Measurements from ENCODE around the gene CACNA1E.
A peak's percentile ranks its signal among the peaks of the same experiment; 100 is the strongest.

Gene CACNA1E

DNA sequence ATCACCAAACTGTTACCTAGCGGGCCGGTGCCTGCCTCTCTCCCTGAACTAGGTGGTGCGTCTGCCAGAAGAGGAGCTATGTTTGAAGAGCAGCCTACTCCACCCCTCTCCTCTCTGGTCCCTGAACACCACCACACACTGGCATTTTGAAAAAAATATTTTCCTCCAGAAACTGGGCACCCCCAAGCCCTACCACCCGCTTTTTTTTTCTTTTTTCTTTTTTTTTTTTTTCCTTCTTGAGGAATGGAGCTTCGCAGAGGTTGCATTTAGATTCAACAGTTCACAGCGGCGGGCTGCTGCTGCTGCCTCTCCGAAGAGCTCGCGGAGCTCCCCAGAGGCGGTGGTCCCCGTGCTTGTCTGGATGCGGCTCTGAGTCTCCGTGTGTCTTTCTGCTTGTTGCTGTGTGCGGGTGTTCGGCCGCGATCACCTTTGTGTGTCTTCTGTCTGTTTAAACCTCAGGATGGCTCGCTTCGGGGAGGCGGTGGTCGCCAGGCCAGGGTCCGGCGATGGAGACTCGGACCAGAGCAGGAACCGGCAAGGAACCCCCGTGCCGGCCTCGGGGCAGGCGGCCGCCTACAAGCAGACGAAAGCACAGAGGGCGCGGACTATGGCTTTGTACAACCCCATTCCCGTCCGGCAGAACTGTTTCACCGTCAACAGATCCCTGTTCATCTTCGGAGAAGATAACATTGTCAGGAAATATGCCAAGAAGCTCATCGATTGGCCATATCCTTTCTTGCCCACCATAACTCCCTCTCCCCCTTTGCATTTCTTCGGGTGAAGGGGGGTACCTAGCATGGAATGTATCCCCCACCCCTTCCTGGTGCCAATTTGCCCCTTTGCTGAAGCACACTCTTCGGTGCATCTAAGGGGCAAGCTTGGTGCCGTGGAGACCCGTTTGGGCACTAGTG, at the start of gene CACNA1E:
CACNA1E (plus strand) TSS at position 233 of the 911 bp plus-strand sequence; CDS start at position 461, 228 bp downstream.
- peak; percentile 30 for DNase-seq
- H3K4me1 Mint-ChIP-seq = peaks cover 40% of the 10 kb centered on the region
- H3K27me3 Mint-ChIP-seq (ENCODE audit: low read depth, poor library complexity) = peaks cover 86% of the 10 kb centered on the region
- TF ChIP-seq, protein P1, sequence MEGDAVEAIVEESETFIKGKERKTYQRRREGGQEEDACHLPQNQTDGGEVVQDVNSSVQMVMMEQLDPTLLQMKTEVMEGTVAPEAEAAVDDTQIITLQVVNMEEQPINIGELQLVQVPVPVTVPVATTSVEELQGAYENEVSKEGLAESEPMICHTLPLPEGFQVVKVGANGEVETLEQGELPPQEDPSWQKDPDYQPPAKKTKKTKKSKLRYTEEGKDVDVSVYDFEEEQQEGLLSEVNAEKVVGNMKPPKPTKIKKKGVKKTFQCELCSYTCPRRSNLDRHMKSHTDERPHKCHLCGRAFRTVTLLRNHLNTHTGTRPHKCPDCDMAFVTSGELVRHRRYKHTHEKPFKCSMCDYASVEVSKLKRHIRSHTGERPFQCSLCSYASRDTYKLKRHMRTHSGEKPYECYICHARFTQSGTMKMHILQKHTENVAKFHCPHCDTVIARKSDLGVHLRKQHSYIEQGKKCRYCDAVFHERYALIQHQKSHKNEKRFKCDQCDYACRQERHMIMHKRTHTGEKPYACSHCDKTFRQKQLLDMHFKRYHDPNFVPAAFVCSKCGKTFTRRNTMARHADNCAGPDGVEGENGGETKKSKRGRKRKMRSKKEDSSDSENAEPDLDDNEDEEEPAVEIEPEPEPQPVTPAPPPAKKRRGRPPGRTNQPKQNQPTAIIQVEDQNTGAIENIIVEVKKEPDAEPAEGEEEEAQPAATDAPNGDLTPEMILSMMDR (IDR thresholded peaks at IDR 0.05) = no peak
- H3K36me3 Mint-ChIP-seq (ENCODE audit: low read depth) = no peaks in the 10 kb centered on the region
- no peaks in the 10 kb centered on the region for H3K9me3 Mint-ChIP-seq
- H3K27ac Mint-ChIP-seq = no peak within 1 kb of the TSS
- H3K4me3 Mint-ChIP-seq = peak within 1 kb of the TSS; percentile 82

DNA sequence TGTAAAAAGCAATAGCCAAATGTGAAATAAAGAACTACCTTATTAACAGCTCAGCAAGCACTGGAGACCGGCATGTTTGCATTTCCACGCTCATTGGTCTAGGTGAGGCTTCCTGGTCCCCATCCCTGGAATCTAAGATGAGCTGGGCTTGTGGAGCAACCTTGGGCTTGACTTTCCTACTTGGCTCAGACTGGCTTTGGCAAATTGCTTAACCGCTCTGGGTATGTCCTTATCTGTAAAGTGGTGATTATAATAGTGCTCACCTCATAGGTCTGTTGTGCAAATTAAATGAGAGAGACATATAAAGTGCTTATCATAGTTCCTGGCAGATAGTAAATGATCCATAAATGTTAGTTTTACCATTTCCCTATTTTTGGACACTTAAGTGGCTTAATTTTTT, 49.4 kb upstream of the CACNA1E start:
- Mint-ChIP-seq H3K27me3 (ENCODE audit: low read depth, poor library complexity) (peaks cover 17% of the 10 kb centered on the region), H3K36me3 (ENCODE audit: low read depth) (no peaks in the 10 kb centered on the region), H3K27ac (no peak overlapping the region), H3K9me3 (no peaks in the 10 kb centered on the region), H3K4me1 (no peaks in the 10 kb centered on the region), H3K4me3 (no peak overlapping the region)
- no peak for DNase-seq
- TF ChIP-seq, protein P1 (IDR thresholded peaks at IDR 0.05) = no peak

DNA sequence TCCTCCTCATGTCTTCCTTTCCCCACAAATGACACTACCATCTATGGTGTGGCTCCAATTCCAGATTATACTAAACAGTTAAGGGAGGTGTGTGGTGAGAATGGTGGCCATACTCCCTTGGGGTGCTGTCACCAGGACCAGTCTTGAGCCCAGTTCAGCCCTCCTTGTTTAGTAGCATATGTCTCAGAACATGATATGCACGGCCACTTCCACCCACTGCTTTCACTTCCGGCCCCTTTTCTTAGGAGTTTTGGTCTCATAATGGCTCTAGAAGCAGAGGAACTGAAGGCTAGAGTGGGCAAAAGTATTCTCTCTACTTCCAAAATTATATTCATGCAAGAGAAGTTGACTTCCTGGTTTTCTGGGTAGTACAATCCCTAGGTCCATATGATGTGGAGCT, 45.3 kb upstream of the CACNA1E start:
- H3K27ac Mint-ChIP-seq = no peak overlapping the region
- TF ChIP-seq, protein P1 (IDR thresholded peaks at IDR 0.05) = no peak
- no peak overlapping the region for H3K4me3 Mint-ChIP-seq
- DNase-seq = no peak
- H3K9me3 Mint-ChIP-seq = no peaks in the 10 kb centered on the region
- H3K4me1 Mint-ChIP-seq = no peaks in the 10 kb centered on the region
- H3K27me3 Mint-ChIP-seq (ENCODE audit: low read depth, poor library complexity) = peaks cover 23% of the 10 kb centered on the region
- no peaks in the 10 kb centered on the region for H3K36me3 Mint-ChIP-seq (ENCODE audit: low read depth)

DNA sequence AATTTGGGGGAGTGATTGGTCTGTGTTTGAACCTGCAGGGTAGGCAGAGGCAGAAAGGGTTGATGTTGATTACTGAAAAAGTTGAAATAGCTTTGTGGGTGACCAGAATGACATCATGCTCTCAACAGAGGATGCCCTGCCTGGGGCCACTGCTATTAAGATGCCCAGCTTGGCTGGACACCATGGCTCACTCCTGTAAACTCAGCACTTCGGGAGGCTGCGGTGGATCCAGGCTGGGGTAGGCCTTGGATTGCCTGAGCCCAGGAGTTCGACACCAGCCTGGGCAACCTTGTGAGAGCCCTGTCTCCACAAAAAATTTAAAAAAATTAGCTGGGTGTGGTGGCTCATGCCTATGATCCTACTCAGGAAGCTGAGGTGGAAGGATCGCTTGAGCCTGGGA, 42.8 kb upstream of the CACNA1E start:
- Mint-ChIP-seq H3K4me3 (no peak overlapping the region), H3K9me3 (no peaks in the 10 kb centered on the region), H3K27ac (no peak overlapping the region), H3K36me3 (ENCODE audit: low read depth) (no peaks in the 10 kb centered on the region), H3K27me3 (ENCODE audit: low read depth, poor library complexity) (peaks cover 28% of the 10 kb centered on the region), H3K4me1 (no peaks in the 10 kb centered on the region)
- TF ChIP-seq, protein P1 (IDR thresholded peaks at IDR 0.05) = no peak
- no peak for DNase-seq

DNA sequence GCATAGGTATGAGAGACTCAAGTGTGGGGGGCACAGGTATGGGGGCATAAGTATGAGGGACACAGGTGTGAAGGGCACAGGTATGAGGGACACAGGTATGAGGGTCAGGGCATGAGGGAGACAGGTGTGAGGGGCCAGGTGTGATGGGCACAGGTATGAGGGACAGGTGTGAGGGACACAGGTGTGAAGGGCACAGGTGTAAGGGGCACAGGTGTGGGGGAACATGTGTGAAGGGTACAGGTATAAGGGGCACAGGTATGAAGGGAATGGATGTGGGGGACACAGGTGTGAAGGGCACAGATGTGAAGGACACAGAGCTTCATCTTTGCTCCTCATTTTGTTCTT, 41.2 kb upstream of the CACNA1E start:
- DNase-seq = no peak
- H3K27me3 Mint-ChIP-seq (ENCODE audit: low read depth, poor library complexity) = peaks cover 24% of the 10 kb centered on the region
- no peak overlapping the region for H3K4me3 Mint-ChIP-seq
- no peaks in the 10 kb centered on the region for H3K36me3 Mint-ChIP-seq (ENCODE audit: low read depth)
- no peaks in the 10 kb centered on the region for H3K4me1 Mint-ChIP-seq
- no peaks in the 10 kb centered on the region for H3K9me3 Mint-ChIP-seq
- TF ChIP-seq, protein P1 (IDR thresholded peaks at IDR 0.05) = no peak
- no peak overlapping the region for H3K27ac Mint-ChIP-seq

Data from nephron progenitor cell (in vitro differentiated cells).